HepG2 (cell line): Measurements from ENCODE around the gene SRP68. TPM values are rescaled to one million over a fixed set of nuclear protein-coding genes. Genes with fewer than 3 reads are reported as not detected.

ENCODE experiments used
- ATF4 ChIP-seq, 2 experiments: fragments of 450-650 bp in 1 of 2; sonication (generic) in 1 of 2; formaldehyde crosslinking; IDR thresholded peaks; 2 replicates each; pipeline versions ENCODE4 v1.5.0 to v1.8.0; 2020 to 2022; ENCODE audit warnings: mild to moderate bottlenecking in 1 of 2, missing genetic modification reagents in 1 of 2
- CBX1 ChIP-seq: IDR thresholded peaks from one replicate; pipeline ENCODE4 v1.6.1; 2016; ENCODE audit warnings: antibody characterized with exemption, low read depth
- CSRNP1 ChIP-seq: sonication (generic); formaldehyde crosslinking; IDR thresholded peaks from 2 replicates; pipeline ENCODE4 v1.8.1; 2023; ENCODE audit warnings: mild to moderate bottlenecking, missing genetic modification reagents
- HNF4G ChIP-seq, 2 experiments: sonication (generic) in 1 of 2; formaldehyde crosslinking in 1 of 2; IDR thresholded peaks; 2 replicates each; pipeline versions ENCODE4 v1.4.0 to v1.6.1; 2011 to 2020; ENCODE audit warnings: borderline replicate concordance in 2 of 2, low read depth in 2 of 2, mild to moderate bottlenecking in 2 of 2, low read length in 1 of 2, missing genetic modification reagents in 1 of 2, moderate library complexity in 1 of 2
- HOXA5 ChIP-seq: sonication (generic); formaldehyde crosslinking; IDR thresholded peaks from 2 replicates; pipeline ENCODE4 v1.4.0; 2020; ENCODE audit warnings: missing genetic modification reagents
- PAF1 ChIP-seq: IDR thresholded peaks from 2 replicates; pipeline ENCODE4 v1.6.1; 2016; ENCODE audit warnings: missing genetic modification reagents, missing compliant biosample characterization
- ZBTB3 ChIP-seq: sonication (generic); formaldehyde crosslinking; IDR thresholded peaks from 2 replicates; pipeline ENCODE4 v1.4.0; 2020; ENCODE audit warnings: low read depth, mild to moderate bottlenecking, moderate library complexity, missing genetic modification reagents, borderline replicate concordance
- ZMYM3 ChIP-seq: sonication (generic); formaldehyde crosslinking; IDR thresholded peaks from 2 replicates; pipeline ENCODE4 v1.5.1; 2020; ENCODE audit warnings: mild to moderate bottlenecking, missing genetic modification reagents
- ZNF24 ChIP-seq: fragments of 450-650 bp; IDR thresholded peaks from 2 replicates; pipeline ENCODE4 v1.6.1; 2017; ENCODE audit warnings: antibody characterized with exemption, mild to moderate bottlenecking
- ZNF251 ChIP-seq: sonication (generic); formaldehyde crosslinking; IDR thresholded peaks from 2 replicates; pipeline ENCODE4 v1.9.0; 2021; ENCODE audit warnings: mild to moderate bottlenecking, missing genetic modification reagents
- ZNF280B ChIP-seq: sonication (generic); formaldehyde crosslinking; IDR thresholded peaks from 2 replicates; pipeline ENCODE4 v1.5.0; 2020; ENCODE audit warnings: missing genetic modification reagents, mild to moderate bottlenecking, borderline replicate concordance
- ZNF383 ChIP-seq: sonication (generic); formaldehyde crosslinking; IDR thresholded peaks from 2 replicates; pipeline ENCODE4 v1.4.0; 2020; ENCODE audit warnings: missing genetic modification reagents, mild to moderate bottlenecking, borderline replicate concordance
- polyA plus RNA-seq, 8 experiments: library from polyadenylated mRNA; depleted of rRNA in 3 of 8; stranded (reverse) in 7 of 8; unstranded in 1 of 8; fragments of >200 nt; fragmentation: Illumina TruSeq in 4 of 8; extraction: Trizol in 4 of 8; gene quantifications; 2 replicates each; pipeline versions ENCODE4 v1.2.1 to v1.2.3, GENCODE V29; 2011 to 2016; ENCODE audit warnings: low read depth in 4 of 8, missing spikeins in 1 of 8, mixed read lengths in 1 of 8; ENCODE audit not compliant: insufficient read depth in 1 of 8
- total RNA-seq, 5 experiments: library from RNA; depleted of rRNA; stranded (reverse); fragments of >200 nt; fragmentation: Illumina TruSeq; extraction: Trizol; gene quantifications; 2 replicates each; pipeline ENCODE4 v1.2.3, GENCODE V29; 2016; ENCODE audit warnings: low read depth in 1 of 5

The SRP68 gene
- total and polyA plus RNA-seq, 2 of the 13 experiments (the other 11 are each of a cell fraction or from before 2014, with no cell fraction given): 39.8 to 74.3 TPM

GRCh38 chr17:76085066-76085730 is 12.9 kb upstream of the SRP68 start (continued):
- TF ChIP-seq ZNF280B (no peak), ZNF251 (CRISPR knock-in tag) (no peak), ZNF383 (CRISPR knock-in tag) (no peak), ATF4 (CRISPR knock-in tag; IDR thresholded peaks at IDR 0.05) (no peak), ZMYM3 (CRISPR knock-in tag) (no peak), CSRNP1 (CRISPR knock-in tag) (no peak), PAF1 (CRISPR knock-in tag) (no peak), HNF4G (IDR thresholded peaks at IDR 0.05; ENCODE audit: borderline replicate concordance, low read depth, low read length) (no peak), HNF4G (CRISPR knock-in tag; IDR thresholded peaks at IDR 0.05; ENCODE audit: borderline replicate concordance, low read depth) (no peak), HOXA5 (CRISPR knock-in tag) (no peak), ZNF24 (no peak), CBX1 (no peak), ZBTB3 (CRISPR knock-in tag) (no peak)
